A673 (cell line): ENCODE measurements around the gene FRAS1.

Experiments
- EZH2 ChIP-seq: fragments of 200-600 bp; sonication (generic); IDR thresholded peaks from 2 replicates; pipeline ENCODE4 v1.6.1; 2017; ENCODE audit warnings: borderline replicate concordance, low read depth, mild to moderate bottlenecking, mixed read lengths, antibody characterized with exemption, low read length; ENCODE audit not compliant: poor library complexity, severe bottlenecking
- TF ChIP-seq, protein P1 (sequence below): fragments of 300-800, 200-600 bp; sonication (generic); conservative IDR thresholded peaks from 2 replicates; pipeline ENCODE4 v1.5.1; 2017; ENCODE audit warnings: low read depth, mild to moderate bottlenecking, antibody characterized with exemption, low read length, moderate library complexity, mixed read lengths

DNA sequence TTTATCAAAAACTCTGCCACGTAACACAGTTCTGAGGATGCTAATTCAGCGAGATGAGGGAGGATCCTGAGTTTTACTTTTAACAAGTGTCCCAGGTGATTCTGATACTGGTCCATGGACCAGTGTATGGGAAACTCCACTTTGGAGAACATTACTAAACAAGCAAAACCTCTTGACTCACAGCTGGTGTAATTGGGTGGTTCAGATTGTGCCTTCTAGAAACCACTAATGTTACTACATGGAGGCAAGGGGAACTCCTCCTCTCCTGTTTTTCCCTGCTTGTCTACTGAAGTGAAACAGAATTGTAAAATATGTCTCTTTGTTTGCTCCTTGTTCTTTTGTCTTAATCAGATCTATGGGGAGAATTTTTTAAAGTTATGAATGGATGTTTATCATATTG, 62.6 kb downstream of the FRAS1 start:
- TF ChIP-seq, protein P1, sequence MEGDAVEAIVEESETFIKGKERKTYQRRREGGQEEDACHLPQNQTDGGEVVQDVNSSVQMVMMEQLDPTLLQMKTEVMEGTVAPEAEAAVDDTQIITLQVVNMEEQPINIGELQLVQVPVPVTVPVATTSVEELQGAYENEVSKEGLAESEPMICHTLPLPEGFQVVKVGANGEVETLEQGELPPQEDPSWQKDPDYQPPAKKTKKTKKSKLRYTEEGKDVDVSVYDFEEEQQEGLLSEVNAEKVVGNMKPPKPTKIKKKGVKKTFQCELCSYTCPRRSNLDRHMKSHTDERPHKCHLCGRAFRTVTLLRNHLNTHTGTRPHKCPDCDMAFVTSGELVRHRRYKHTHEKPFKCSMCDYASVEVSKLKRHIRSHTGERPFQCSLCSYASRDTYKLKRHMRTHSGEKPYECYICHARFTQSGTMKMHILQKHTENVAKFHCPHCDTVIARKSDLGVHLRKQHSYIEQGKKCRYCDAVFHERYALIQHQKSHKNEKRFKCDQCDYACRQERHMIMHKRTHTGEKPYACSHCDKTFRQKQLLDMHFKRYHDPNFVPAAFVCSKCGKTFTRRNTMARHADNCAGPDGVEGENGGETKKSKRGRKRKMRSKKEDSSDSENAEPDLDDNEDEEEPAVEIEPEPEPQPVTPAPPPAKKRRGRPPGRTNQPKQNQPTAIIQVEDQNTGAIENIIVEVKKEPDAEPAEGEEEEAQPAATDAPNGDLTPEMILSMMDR, result no peak
- no peak for TF ChIP-seq EZH2
